HG03135 (cell line): ENCODE results near the gene SH3TC1.

ENCODE experiments used
- ATAC-seq: cut with Tn5 transposase; IDR thresholded peaks from one replicate; pipeline ENCODE4 v1.9.1; 2021; ENCODE audit warnings: mild to moderate bottlenecking, moderate library complexity; ENCODE audit not compliant: unreplicated experiment

Gene SH3TC1

DNA sequence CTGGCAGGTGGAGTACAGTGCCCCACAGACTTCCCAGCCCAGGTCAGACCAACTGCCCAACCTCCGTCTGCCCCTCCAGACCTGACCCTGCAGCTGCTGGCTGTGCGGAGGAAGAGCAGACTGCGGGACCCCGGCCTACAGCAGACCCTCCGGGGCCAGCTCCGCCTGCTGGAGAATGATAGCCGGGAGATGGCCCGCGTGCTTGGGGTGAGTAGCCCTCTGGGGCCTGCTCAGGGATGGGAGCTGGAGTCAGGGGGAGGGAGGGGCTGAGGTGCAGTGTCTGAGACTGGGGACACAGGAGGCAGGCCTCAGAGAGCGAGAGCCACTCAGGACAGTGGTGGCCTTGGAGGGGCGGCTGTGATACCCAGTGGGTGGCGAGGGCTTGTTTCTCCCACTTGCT, 13.5 kb downstream of the SH3TC1 start:
- ATAC-seq, result no peak

DNA sequence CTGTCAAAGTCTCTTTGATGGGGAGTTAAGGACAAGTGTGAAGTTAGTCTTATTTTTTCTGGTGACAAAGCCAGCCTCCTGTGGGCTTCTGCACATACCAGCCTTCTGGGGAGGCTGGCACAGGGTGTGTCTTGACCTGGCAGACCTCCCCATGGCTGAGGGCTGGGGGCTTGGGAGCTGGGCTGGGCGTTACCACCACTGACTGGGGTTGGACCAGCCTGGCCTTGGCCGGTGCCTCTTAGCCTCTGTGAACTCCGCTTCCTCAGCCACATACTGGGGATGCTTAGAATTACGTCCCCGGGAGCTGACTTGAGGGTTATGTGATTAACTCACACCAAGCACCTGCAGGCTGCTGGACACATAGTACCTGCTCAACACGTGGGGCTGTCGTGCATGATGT, 14.0 kb downstream of the SH3TC1 start:
- ATAC-seq, result no peak

DNA sequence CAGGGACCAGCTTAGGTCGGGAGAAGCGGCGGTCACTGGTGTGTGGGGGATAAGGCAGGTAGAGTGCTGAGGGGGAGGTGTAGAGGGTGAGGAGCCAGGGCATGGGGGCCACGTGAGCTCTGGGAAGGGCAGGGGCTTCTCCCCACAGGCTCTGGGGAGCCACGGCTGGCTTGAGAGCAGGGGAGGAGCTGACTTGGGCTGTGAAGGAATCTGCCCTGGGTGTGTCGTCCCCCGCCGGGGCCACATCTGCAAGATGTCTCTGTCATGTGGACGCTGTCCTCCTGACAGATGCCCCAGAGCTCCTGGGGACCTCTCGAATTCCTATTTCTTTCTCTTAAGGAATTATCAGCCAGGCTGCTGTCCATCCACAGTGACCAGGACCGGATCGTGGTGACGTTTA, 15.0 kb downstream of the SH3TC1 start:
- ATAC-seq, result no peak

DNA sequence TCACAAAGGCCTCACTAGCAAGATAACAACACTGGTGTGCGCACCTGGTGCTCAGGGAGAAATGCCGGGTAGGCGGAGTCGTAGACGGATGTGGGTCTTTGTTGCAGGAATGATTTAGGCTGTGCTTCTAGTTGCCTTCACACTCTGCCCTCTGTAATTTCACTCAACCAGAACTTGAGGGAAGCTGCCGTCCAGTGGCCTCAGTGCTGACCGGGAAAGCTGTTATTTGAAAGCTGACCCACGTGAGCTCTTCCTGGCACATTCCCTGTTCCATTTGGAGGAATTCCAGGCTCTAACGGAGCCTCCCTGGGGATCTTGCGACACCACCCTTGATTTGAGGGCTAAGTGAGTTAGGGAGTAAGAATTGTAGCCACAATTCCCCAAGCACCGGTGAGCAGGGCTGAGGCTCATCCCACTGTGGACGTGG, 15.9 kb downstream of the SH3TC1 start:
- ATAC-seq, result no peak

DNA sequence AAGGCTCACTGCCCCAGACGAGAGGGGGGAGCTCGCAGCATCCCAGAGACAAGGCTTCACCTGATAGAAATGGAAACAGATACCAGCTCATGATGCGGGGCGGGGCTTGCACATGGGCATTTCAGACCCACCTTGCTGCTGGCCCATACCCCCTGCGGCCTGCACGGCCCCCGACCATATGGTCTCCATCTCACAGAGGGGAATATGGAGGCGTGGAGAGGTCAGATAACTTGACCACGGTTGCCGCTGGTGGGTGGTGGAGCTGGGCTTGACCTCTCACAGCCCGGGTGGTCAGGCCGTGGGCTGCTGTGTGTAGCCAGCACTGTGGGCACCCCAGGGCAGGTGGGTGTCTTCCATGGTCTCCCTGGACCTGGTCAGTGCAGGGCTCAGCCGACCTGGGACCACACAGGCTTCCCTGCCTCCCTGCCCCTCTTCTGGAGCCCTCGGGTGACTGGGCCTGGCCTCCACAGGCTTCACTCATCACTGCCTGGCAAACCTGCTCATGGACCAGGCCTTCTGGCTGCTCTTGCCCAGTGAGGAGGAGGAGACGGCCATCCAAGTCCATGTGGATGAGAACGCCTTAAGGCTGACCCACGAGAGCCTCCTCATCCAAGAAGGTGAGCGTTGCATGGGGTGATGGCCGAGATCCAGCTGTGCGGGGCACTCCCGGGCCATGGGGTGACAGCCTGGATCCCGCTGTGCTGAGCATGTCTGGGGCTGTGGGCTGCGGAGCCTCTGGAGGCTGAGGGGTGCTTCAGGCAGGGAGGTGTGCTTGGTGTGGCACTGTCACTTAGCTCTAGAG, 16.8 kb downstream of the SH3TC1 start:
- no peak for ATAC-seq

DNA sequence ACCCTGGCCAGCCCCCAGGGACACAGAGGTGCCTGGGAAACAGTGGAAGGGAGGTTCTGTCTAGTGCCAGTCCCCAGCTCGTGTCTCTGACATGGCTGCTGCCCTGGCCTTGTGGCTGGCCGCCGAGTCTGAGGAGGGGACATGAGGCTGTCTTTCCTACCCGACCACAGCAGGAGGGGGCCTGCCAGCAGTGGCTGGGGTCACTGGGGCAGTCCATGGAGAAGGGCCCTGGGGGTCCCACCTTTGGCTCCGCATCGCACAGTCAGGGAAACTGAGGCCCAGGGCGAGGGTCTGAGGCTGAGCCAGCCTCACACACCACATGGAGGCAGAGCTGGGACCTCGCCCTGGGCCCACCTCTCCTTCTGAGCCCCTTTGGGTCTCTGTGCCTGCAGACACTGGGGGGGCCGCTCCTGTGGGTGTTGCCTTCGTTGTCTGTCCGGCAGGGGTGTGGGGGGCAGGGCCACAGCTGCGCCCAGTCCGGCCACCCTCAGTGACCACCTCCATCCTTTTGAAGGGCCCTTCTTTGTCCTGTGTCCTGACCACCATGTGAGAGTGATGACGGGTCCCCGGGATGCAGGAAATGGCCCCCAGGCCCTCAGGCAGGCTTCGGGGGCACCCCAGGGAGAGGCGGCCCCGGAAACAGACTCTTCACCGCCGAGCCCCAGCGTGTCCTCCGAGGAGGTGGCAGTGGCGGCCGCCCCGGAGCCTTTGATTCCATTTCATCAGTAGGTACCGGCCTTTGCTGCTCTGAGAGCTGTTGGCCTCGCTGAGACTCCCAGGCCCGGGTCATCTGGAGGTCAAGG, 17.6 kb downstream of the SH3TC1 start:
- no peak for ATAC-seq

DNA sequence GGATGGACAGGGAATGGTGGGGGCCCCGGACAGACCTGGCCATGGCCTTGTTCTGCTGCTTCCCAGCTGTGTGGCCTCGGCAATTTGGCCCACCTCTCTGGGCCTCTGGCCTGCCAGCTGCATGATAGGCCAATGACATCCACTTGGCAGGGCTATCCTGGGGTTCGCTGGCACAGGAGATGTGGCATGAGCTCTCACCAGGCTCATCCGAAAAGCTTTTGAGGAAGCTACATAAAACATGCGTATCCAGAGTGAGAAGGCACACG, 18.1 kb downstream of the SH3TC1 start:
- ATAC-seq, result no peak

DNA sequence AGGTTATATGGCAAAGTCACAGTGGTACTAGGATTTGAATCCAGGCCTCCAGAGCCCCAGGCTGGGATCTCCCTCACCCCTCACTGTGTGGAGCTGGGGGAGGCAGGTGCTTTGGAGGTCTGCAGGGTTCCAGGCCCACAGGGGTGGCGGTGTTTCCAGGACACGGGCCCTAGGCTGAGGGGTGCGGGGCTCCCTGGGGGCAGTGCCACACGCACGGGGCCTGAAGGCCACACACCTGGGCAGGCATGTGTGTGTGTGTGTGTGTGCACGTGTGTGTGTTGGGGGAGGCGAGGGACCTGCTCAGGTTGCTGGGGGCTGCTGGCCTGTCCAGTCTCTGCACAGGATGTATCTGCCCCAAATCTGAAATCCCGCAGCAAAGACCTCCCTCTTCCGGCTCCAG, 18.8 kb downstream of the SH3TC1 start:
- ATAC-seq, result no peak

DNA sequence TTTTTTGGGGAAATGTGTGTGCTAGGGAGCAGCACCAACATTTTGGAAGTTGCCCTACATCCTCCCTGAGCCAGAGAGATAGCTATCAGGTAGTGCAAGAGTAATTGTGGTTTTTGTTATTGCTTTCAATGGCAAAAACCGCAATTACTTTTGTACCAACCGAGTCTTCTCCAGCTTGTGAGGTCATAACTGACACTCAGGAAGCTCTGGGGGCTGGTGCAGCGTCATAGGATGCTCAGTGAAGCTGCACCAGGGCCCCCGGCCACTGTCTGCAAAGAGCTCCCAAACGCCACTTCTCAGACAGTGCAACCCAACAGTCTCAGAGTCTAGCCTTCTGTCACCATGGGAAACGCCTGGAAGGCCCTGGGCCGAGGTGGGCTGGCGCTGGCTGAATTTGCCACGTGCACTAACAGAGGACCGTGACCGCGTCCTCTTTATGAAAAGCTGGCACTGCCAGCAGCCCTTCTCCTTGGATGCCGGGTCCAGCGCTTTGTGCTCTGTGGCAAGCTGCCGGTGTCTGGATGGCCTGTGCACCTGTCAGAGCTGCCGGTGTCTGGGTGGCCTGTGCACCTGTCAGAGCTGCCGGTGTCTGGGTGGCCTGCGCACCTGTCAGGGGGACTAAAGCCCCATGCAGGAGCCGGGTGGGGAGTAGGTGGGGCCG, 19.4 kb downstream of the SH3TC1 start:
- ATAC-seq, result no peak

DNA sequence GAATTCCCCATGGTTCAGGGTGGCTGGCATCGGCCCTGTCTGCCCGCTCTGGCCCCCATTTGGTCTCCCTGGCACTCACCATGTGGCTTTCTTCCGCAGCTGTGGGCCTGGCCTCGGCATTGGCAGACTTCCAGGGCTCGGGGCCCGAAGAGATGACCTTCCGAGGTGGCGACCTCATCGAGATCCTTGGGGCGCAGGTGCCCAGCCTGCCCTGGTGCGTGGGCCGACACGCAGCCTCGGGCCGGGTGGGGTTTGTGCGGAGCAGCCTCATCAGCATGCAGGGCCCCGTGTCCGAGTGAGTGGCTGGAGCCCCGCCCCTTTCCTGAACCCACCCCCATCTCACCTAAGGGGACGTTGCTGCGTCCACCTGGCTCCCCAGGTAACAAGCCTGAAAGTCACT, 20.1 kb downstream of the SH3TC1 start:
- ATAC-seq, result no peak

DNA sequence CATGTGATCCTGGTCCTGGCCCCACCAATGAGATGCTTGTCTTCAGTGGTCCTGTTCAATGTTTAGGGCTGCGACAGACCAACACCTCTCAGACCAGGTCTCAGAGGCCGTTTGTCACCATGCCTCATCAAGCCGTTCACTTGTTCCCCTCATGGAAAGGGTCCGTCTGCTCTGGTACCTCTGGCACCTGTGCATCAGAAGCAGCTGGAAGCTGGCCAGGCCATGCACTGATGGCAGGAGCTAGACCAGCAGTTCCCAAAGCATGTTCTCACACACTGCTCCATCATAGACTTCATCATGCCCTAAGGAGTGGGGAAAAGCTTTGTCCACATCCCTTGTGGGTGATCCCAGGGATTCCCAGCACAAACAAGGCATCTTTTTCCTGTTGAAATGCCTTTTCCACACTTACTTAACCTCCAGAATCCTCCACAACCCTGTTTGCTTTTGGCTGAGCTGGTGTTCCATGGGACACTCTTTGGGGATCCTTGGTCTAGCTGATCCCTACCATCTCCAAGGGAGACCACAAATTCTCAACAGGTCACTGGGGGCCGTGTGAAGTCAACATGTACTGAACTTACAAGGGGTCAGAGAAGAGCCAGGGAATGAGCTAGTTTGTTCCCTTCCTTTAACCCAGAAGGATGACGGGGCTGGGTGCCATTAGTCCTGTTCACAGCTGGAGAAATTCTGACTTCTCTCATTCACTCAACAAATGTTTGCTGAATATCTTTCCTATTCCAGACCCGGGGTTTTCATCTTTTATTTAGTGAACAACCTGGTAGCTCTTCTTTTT, 21.8 kb downstream of the SH3TC1 start:
- no peak for ATAC-seq

DNA sequence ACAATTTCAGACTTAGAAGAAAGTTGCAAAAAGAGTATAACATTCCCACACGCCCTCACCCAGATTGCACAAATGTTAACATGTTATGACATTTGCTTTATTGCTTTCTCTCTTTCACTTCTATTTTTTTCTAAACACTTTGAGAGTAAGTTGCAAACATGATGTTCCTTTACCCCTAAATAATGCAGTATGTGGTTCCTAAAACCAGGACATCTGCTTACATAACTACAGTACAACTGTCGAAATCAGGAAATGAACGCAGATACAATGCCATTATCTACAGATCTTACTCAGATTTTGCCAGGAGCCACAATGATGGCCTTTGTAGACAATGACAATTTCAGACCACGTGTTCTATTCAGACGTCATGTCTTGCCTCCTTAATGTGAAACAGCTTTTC, 22.4 kb downstream of the SH3TC1 start:
- no peak for ATAC-seq

DNA sequence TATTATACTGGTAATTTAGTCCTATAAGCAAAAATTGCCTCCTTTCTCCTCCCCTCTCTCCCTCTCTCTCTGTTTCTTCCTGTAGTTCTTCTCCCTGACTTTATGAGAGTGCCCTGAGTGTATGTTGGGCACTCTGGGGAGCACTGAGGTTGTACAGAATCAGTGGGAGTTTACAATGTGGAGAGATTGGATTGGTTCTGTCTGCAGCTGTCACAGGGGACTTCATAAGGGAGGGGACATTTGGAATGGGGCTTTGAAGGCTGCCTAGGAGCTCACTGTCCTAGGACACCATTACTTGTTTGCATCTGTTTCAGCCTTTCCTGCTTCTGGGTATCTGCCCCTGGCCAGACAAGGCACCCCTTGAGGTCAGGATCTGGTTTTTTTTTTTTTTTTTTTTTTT, 22.9 kb downstream of the SH3TC1 start:
- no peak for ATAC-seq

DNA sequence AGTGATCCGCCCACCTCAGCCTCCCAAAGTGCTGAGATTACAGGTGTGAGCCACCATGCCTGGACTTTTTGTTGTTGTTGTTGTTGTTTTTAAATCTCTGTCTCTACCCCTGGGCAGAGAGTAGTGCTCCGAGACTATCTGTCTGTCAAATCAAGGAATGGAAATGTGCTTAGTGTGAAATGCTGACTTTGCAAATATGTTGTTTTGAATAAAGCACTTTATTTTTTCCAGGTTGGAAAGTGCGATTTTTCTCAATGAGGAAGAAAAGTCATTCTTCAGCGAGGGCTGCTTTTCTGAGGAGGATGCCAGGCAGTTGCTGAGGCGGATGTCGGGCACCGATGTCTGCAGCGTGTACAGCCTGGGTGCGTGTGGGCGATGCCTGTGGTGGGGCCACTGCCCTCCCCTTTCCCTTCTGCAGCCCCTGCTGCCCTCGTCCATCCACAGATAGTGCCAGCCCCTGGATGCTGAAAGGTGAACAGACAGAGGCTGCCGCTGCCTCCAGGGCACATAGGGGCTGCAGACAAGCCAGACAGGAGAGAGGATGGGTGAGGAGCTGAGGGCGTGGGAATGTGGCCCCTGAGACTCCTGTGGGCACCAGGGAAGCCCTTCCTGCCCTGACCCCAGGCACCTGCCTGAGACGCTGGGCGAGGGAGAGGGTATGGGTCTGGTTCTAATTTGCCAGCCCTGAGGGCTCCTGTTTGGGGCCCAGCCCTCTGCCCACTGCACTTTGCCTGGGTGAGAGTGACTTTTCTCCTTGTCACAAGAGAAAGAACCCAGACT, 23.7 kb downstream of the SH3TC1 start:
- no peak for ATAC-seq

DNA sequence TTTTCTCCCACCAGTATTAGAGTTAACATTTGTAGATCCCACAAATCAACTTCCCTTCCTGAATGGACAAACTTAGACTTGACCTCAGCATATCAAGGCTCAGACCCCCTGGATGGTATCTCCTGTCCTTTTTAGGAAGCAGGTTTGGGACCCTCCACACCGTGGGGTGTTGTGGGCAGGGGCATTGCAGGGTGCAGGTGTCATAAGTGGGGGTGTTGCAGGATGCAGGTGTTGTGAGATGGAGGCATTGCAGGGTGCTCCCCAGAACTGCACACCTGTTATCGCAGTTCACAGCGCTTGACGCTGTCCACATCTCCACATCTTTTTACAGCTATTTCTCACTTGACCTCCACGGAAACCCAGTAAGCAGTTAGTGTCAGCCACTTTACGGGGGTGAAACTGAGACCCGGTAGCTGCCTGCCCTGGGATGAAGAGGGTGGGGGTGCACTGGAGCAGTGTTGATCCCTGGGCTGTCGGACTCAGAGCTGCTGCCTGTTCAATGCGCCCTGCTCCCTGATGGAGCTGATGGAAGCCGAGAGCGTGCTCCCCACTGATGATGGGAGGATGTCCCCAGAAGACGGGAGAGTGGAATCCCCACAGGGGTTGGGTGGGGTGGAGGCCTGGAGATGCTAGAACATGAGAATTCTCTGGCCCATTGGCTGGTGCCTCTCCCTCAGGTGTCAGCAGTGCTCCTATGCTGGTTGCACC, 25.3 kb downstream of the SH3TC1 start:
- ATAC-seq, result no peak

DNA sequence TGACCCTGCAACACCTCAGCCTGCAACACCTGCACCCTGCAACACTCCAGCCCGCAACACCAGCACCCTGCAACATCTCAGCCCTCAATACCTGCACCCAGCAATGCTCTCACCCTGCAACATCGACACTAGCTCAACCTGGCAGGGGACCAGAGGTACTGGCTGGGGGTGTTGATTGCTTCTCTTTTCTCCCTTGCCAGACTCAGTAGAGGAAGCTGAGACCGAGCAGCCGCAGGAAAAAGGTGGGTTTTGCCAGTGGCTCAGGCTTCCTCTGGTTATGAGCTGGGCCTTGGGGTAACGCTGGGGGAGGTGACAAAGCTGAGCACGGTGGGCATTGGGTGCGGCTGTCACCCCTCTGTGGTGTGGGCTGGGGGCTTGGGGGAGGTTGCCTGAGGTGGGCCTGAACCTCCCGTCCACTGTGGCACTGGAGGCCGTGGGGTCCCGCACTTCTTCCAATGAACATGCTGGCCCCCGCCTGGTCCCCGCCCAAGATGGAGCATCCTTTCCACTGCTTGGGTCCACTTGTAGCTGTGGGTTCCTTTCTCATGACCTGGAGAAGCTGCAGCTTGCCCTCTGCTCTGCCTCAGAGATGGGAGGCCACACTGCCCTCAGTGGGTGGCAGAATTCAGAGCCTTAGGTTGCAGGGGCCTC, 26.0 kb downstream of the SH3TC1 start:
- ATAC-seq, result no peak

DNA sequence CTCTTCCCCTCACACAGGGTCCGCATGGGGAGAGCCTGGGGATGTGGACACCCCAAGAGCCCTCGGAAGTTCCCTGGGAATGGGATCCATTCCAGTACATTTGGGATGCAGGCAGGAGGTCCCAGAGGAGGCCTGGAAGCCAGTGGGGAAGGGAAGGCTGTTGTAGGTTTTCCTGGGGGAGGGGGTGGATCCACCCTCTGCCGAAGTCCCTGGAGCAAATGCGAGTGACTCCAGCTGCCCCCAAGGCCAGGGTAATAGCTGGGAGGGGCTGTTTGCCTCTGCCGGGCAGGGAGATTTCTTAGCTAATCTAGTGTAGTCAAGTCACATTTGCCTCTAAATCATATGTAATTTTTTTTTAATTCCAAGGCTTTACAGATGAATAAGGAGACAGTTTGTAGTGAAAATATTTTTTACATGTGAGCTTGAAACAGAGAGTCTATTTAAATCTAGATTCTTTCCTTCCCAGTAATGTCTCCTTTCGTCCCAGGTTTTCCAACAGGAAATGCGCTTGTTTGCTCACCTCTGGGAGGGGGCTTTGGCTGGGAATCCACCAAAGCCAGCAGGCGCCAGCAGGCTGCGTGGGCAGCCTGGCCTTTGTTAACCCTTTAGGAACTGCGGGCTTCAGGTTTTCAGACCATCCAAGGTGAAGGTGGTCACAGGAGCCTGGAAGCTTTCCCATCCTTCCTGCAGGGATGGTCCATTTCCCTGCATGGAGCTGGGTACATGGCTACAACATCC, 26.8 kb downstream of the SH3TC1 start:
- no peak for ATAC-seq

DNA sequence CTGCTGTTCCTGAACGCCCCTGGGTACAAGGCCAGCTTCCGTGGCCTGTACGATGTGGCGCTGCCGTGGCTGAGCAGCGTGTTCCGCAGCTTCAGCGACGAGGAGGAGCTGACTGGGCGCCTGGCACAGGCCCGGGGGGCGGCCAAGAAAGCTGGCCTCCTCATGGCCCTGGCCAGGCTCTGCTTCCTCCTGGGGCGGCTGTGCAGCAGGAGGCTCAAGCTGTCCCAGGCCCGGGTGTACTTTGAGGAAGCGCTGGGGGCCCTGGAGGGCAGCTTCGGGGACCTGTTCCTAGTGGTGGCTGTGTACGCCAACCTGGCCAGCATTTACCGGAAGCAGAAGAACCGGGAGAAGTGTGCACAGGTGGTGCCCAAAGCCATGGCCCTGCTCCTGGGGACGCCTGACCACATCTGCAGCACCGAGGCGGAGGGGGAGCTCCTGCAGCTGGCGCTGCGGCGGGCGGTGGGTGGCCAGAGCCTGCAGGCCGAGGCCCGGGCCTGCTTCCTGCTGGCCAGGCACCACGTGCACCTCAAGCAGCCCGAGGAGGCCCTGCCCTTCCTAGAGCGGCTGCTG, 28.2 kb downstream of the SH3TC1 start:
- ATAC-seq, result no peak
